Vagina (tissue), 2 donors: ENCODE data around the gene STAMBP.

Experiments used
- POLR2A ChIP-seq, 2 donors: fragments of 450-650 bp; IDR thresholded peaks; one replicate each; pipeline ENCODE4 v1.6.1; 2017; ENCODE audit warnings: antibody characterized with exemption in 2 of 2, mild to moderate bottlenecking in 2 of 2, moderate library complexity in 2 of 2
- POLR2AphosphoS5 ChIP-seq, 2 donors: sonication (generic); formaldehyde crosslinking; IDR thresholded peaks; one replicate each; pipeline ENCODE4 v1.9.0; 2017; ENCODE audit warnings: antibody characterized with exemption in 2 of 2, mild to moderate bottlenecking in 2 of 2, low read depth in 1 of 2; ENCODE audit not compliant: insufficient read depth in 1 of 2
- TF ChIP-seq, protein P1 (sequence below), 3 experiments: fragments of 450-650 bp in 2 of 3; fragments of 200-600 bp in 1 of 3; sonication (generic) in 1 of 3; IDR thresholded peaks; one replicate each; pipeline ENCODE4 v1.5.1; 2017 to 2019; ENCODE audit warnings: antibody characterized with exemption in 3 of 3, mild to moderate bottlenecking in 2 of 3, moderate library complexity in 2 of 3

DNA sequence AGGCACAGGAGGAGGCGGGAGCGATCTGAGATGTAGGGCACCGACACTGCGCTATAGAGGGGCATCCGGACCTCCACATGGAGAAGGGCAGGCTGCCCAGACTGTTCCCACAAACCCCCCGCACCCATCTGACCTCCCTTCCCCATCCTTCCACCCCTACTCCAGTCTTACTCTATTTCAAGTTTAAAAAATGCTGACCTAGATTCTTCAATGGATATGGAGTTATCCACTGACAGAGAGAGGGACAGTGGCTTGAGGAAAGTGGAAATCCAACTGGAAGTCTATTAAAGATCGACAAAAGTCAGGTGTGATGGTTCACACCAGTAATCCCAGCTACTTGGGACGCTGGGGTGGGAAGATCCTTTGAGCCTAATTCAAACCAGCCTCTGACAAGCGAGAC is 92.8 kb downstream of the STAMBP start:
- TF ChIP-seq, protein P1, sequence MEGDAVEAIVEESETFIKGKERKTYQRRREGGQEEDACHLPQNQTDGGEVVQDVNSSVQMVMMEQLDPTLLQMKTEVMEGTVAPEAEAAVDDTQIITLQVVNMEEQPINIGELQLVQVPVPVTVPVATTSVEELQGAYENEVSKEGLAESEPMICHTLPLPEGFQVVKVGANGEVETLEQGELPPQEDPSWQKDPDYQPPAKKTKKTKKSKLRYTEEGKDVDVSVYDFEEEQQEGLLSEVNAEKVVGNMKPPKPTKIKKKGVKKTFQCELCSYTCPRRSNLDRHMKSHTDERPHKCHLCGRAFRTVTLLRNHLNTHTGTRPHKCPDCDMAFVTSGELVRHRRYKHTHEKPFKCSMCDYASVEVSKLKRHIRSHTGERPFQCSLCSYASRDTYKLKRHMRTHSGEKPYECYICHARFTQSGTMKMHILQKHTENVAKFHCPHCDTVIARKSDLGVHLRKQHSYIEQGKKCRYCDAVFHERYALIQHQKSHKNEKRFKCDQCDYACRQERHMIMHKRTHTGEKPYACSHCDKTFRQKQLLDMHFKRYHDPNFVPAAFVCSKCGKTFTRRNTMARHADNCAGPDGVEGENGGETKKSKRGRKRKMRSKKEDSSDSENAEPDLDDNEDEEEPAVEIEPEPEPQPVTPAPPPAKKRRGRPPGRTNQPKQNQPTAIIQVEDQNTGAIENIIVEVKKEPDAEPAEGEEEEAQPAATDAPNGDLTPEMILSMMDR (IDR thresholded peaks at IDR 0.05) = no peak
- TF ChIP-seq POLR2A (IDR thresholded peaks at IDR 0.05) (no peak), POLR2AphosphoS5 (IDR thresholded peaks at IDR 0.05; ENCODE audit: insufficient read depth in 1 of 2, low read depth in 1 of 2) (no peak)
